Coronary artery (tissue), 2 donors: ENCODE measurements around the gene DHDDS.

Experiments used
- DNase-seq: peaks from one replicate; pipeline ENCODE4 v3.0.0-alpha.2; 2017; ENCODE audit warnings: low spot score
- H3K27ac ChIP-seq, 2 donors: fragments of 200-600 bp; sonication (generic); one replicate each; pipeline ENCODE4 v1.5.1; 2016 to 2019
- H3K4me3 ChIP-seq: fragments of 200-600 bp; sonication (generic); 2 replicates; pipeline ENCODE4 v1.5.1; 2016; ENCODE audit warnings: mild to moderate bottlenecking, moderate library complexity
- TF ChIP-seq, protein P1 (sequence below): fragments of 200-600 bp; sonication (generic); IDR thresholded peaks from one replicate; pipeline ENCODE4 v1.5.1; 2019; ENCODE audit warnings: antibody characterized with exemption

The DHDDS gene

DNA sequence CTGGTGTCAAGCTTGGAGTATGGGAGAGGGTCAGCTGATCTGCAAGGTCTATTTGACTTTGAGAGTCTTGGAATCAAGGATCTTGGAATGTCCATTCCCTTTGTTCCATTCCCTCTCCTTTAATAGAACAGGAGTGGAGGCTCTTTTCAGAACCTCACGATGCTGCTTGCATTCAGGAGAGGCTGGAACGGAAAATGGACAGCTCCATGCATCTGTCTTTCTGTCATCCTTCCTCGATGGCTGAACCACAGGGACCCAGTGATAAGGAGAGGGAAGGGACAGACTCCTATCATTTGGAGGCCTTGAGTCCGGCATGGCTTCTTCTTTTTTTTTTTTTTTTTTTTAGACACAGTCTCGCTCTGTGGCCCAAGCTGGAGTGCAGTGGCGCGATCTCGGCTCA is 36.4 kb upstream of the DHDDS start:
- TF ChIP-seq, protein P1, sequence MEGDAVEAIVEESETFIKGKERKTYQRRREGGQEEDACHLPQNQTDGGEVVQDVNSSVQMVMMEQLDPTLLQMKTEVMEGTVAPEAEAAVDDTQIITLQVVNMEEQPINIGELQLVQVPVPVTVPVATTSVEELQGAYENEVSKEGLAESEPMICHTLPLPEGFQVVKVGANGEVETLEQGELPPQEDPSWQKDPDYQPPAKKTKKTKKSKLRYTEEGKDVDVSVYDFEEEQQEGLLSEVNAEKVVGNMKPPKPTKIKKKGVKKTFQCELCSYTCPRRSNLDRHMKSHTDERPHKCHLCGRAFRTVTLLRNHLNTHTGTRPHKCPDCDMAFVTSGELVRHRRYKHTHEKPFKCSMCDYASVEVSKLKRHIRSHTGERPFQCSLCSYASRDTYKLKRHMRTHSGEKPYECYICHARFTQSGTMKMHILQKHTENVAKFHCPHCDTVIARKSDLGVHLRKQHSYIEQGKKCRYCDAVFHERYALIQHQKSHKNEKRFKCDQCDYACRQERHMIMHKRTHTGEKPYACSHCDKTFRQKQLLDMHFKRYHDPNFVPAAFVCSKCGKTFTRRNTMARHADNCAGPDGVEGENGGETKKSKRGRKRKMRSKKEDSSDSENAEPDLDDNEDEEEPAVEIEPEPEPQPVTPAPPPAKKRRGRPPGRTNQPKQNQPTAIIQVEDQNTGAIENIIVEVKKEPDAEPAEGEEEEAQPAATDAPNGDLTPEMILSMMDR: no peak
- Histone ChIP-seq H3K4me3 (no peak overlapping the region), H3K27ac (no peak overlapping the region)
- DNase-seq: no peak

DNA sequence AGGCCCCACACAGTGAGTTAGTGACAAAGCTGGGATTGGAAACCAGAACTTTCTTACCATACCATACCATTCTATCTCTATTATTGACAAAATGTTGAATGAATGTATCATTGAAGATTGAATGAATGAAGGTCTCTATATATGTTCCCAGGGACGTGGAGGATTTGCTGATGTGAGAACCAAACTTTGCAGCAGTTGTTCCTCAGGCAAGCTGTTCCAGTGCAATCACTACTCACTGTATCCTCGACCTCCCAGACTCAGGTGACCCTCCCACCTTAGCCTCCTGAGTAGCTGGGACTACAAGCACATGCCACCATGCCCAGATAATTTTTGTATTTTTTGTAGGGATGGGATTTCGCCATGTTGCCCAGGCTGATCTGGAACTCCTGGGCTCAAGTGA is 33.1 kb upstream of the DHDDS start:
- TF ChIP-seq, protein P1: no peak
- no peak for DNase-seq
- no peak overlapping the region for H3K27ac ChIP-seq
- H3K4me3 ChIP-seq: no peak overlapping the region

DNA sequence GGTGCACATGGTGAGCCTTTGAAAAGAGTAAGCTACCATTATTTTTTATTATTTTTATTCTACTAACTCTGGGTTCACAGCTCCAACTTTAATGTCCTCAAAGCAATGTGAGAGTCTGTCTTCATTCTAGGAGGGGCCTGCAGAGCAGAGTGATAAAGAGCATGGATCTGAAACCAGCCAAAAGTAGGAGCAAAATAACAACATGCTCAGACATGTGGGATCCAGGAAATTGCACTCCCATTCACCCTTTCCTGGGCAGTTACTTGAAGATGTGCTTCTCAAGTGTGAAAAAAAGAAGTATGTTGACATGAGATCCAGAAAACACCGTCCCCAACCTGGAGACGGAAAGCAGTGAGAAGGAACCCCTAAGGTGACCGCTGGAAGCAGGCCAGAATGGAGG is 30.2 kb upstream of the DHDDS start:
- TF ChIP-seq, protein P1: no peak
- Histone ChIP-seq H3K27ac (no peak overlapping the region), H3K4me3 (no peak overlapping the region)
- no peak for DNase-seq

- H3K27ac ChIP-seq: no peak overlapping the region
- no peak for DNase-seq
- TF ChIP-seq, protein P1: no peak
- no peak overlapping the region for H3K4me3 ChIP-seq
These were observed 28.5 kb upstream of the DHDDS start for GRCh38 chr1:26403656-26404055.

DNA sequence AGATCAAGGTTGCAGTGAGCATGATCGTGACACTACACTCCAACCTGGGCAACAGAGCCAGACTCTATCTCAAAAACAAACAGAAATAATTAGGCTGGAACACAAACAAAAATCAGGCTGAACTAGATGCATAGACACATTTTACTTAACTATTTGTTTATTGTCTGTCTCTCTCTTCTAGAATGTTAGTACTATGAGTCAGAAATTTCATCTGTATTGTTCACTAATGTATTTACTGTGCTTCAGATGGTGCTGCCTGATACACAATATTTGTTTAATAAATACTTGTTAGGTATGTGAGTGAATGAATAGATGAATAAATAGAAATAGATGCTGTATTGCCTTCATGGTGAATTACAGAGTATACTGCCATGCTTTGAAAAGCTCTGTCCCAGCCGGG is 27.5 kb upstream of the DHDDS start:
- Histone ChIP-seq H3K27ac (no peak overlapping the region), H3K4me3 (no peak overlapping the region)
- no peak for DNase-seq
- TF ChIP-seq, protein P1: no peak

DNA sequence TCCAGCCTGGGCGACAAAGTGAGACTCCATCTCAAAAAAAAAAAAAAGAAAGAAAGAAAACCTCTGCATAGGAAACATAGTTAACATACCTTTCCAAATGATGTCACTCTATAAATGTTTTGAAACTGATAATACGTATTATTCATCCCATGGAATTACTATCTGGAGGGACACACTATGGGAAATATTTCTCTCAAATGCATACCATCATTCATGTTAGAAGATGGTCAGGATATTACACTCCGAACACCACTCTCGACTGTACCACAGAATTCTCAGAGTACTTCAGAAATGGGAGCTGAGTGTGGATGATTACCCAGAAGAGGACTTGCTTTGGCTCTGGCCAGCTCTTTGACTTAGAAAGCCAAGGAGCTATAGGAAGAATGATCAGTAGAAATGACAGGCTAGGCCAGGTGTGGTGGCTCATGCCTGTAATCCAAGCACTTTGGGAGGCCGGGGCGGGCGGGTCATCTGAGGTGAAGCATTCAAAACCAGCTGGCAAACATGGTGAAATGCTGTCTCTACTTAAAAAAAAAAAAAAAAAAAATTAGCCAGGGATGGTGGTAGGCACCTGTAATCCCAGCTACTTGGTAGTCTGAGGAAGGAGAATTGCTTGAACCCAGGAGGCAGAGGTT is 26.7 kb upstream of the DHDDS start:
- no peak for DNase-seq
- TF ChIP-seq, protein P1: no peak
- no peak overlapping the region for H3K27ac ChIP-seq
- H3K4me3 ChIP-seq: no peak overlapping the region

GRCh38 chr1:26408604-26409003 is 23.5 kb upstream of the DHDDS start:
- TF ChIP-seq, protein P1: no peak
- Histone ChIP-seq H3K27ac (no peak overlapping the region), H3K4me3 (no peak overlapping the region)
- DNase-seq: no peak
